GM12878 (cell line): ENCODE results near the gene NOL4L. TPM values are rescaled to one million over a fixed set of nuclear protein-coding genes. Genes with fewer than 3 reads are reported as not detected.

ENCODE experiments used
- ATAC-seq: fragments of 200-7000 bp; cut with Tn5 transposase; 3 replicates; pipeline ENCODE4 v1.9.1; 2020; ENCODE audit warnings: mild to moderate bottlenecking, moderate library complexity
- BruUV-seq: library from RNA; stranded (reverse); fragments of 400-500 nt; replicated peaks from 2 replicates; lab custom pipeline; 2021; lab: Mats Ljungman, UMichigan
- CTCF ChIA-PET: fragments of 300-600 bp; sonication (Branson Sonifier 250); formaldehyde crosslinking; extraction: SDS; loops from one replicate; lab custom pipeline; 2021; ENCODE audit warnings: inconsistent platforms; lab: Yijun Ruan, JAX
- POLR2A ChIA-PET: fragments of 350-600 bp; formaldehyde crosslinking; extraction: SDS; loops from one replicate; lab custom pipeline; 2021; ENCODE audit warnings: inconsistent platforms; lab: Charles Lee
- RAD21 ChIA-PET: fragments of 300-600 bp; sonication (Branson Sonifier 250); formaldehyde crosslinking; loops from one replicate; lab custom pipeline; 2023; ENCODE audit warnings: antibody characterized with exemption; ENCODE audit not compliant: unreplicated experiment; lab: Charles Lee
- SMC1A ChIA-PET: fragments of 300-600 bp; sonication (Branson Sonifier 250); formaldehyde crosslinking; loops from one replicate; lab custom pipeline; 2023; ENCODE audit not compliant: unreplicated experiment, uncharacterized antibody; lab: Charles Lee
- DNase-seq: peaks from one replicate; pipeline ENCODE4 v3.0.0-alpha.2; 2011; ENCODE audit warnings: low read depth, low spot score
- FAIRE-seq: peaks from 3 replicates; lab custom pipeline; 2011; peaks lifted over from hg19 to GRCh38; lab: Jason Lieb, UNC
- H2AFZ ChIP-seq: 2 replicates; pipeline ENCODE4 v1.6.0; 2011; ENCODE audit warnings: low read depth, low read length, control low read depth; ENCODE audit not compliant: control insufficient read depth
- H3K27ac ChIP-seq: 2 replicates; pipeline ENCODE4 v1.5.1; 2011; ENCODE audit warnings: control low read depth; ENCODE audit not compliant: control insufficient read depth, insufficient read depth
- H3K27me3 ChIP-seq, 2 experiments: replicated peaks in 1 of 2; 2 replicates each; pipeline versions ENCODE4 v1.6.0 to v1.6.1; 2011; ENCODE audit warnings: low read length in 1 of 2; ENCODE audit not compliant: control insufficient read depth in 2 of 2, insufficient read depth in 2 of 2
- H3K36me3 ChIP-seq, 2 experiments: 2 replicates each; pipeline ENCODE4 v1.5.1; 2011; ENCODE audit warnings: low read length in 1 of 2; ENCODE audit not compliant: control insufficient read depth in 2 of 2, insufficient read depth in 2 of 2
- H3K4me1 ChIP-seq: 2 replicates; pipeline ENCODE4 v1.6.1; 2011; ENCODE audit warnings: mild to moderate bottlenecking, low read length, moderate library complexity, mixed read lengths; ENCODE audit not compliant: control insufficient read depth, insufficient read depth
- H3K4me2 ChIP-seq: 2 replicates; pipeline ENCODE4 v1.6.0; 2011; ENCODE audit warnings: control low read depth; ENCODE audit not compliant: control insufficient read depth, insufficient read depth
- H3K4me3 ChIP-seq: fragments of 200-600 bp; sonication (generic); 2 replicates; pipeline ENCODE4 v1.5.1; 2016
- H3K79me2 ChIP-seq: 2 replicates; pipeline ENCODE4 v1.6.0; 2011; ENCODE audit warnings: low read length; ENCODE audit not compliant: control insufficient read depth, insufficient read depth
- H3K9ac ChIP-seq: 2 replicates; pipeline ENCODE4 v1.8.0; 2011; ENCODE audit warnings: low read length, control low read depth, mixed read lengths; ENCODE audit not compliant: control insufficient read depth, insufficient read depth
- H3K9me3 ChIP-seq: replicated peaks from 3 replicates; pipeline ENCODE4 v1.5.1; 2011; ENCODE audit warnings: mild to moderate bottlenecking, low read length; ENCODE audit not compliant: control insufficient read depth, insufficient read depth
- H4K20me1 ChIP-seq: 2 replicates; pipeline ENCODE4 v1.6.0; 2011; ENCODE audit not compliant: control insufficient read depth, insufficient read depth
- JUNB ChIP-seq: IDR thresholded peaks from 2 replicates; pipeline ENCODE4 v1.6.1; 2016; ENCODE audit warnings: antibody characterized with exemption, mild to moderate bottlenecking
- NKRF ChIP-seq: fragments of 450-650 bp; conservative IDR thresholded peaks from 2 replicates; pipeline ENCODE4 v1.6.1; 2017; ENCODE audit warnings: mild to moderate bottlenecking, moderate library complexity
- SP1 ChIP-seq: IDR thresholded peaks from one replicate; pipeline ENCODE4 v1.6.1; 2011; ENCODE audit warnings: low read depth, low read length
- SRF ChIP-seq, 2 experiments: IDR thresholded peaks; 2 replicates each; pipeline ENCODE4 v1.6.1; 2011; ENCODE audit warnings: low read depth in 2 of 2, low read length in 2 of 2, mild to moderate bottlenecking in 1 of 2, moderate library complexity in 1 of 2
- ZBTB33 ChIP-seq: fragments of 450-650 bp; IDR thresholded peaks from 2 replicates; pipeline ENCODE4 v1.6.1; 2017; ENCODE audit warnings: mild to moderate bottlenecking
- WGBS: methylation state at CpG from one replicate; pipeline ENCODE4 v1.1.6; 2016; ENCODE audit warnings: low lambda C conversion rate; ENCODE audit not compliant: insufficient replicate concordance, insufficient coverage; ENCODE audit errors: missing lambda C conversion rate; 5-methylcytosine and 5-hydroxymethylcytosine counted together
- in situ Hi-C: fragments of 300-500 bp; cut with MboI; formaldehyde crosslinking; loops from 9 replicates; pipeline ENCODE4 v1.14.3; 2018; ENCODE audit warnings: mixed read lengths
- intact Hi-C: fragments of 100-400 bp; cut with micrococcal nuclease; formaldehyde crosslinking; loops from one replicate; pipeline ENCODE4 v1.14.2; 2022; ENCODE audit not compliant: unreplicated experiment
- polyA plus RNA-seq, 11 experiments: library from polyadenylated mRNA; depleted of rRNA in 4 of 11; unstranded in 6 of 11; stranded (reverse) in 5 of 11; fragments of >200 nt; fragmentation: Nextera tagmentation in 4 of 11; fragmentation: Illumina TruSeq in 1 of 11; extraction: Ambion mirVana in 4 of 11; extraction: Trizol in 1 of 11; gene quantifications; 1 replicate in 1 of 11; 2 replicates in 10 of 11; pipeline versions ENCODE4 v1.2.1 to v1.2.3, GENCODE V29; 2011 to 2016; ENCODE audit warnings: inconsistent platforms in 2 of 11, missing spikeins in 2 of 11, low read depth in 1 of 11
- total RNA-seq, 4 experiments: library from RNA; depleted of rRNA in 3 of 4; stranded (reverse); fragments of >200 nt in 3 of 4; fragmentation: Illumina TruSeq in 1 of 4; extraction: Trizol in 1 of 4; gene quantifications; 2 replicates each; pipeline versions ENCODE4 v1.2.1 to v1.2.3, GENCODE V29; 2013 to 2021
- TF ChIP-seq, protein P1 (sequence below): fragments of 450-650 bp; formaldehyde crosslinking; IDR thresholded peaks from 2 replicates; pipeline ENCODE4 v1.5.0; 2022; ENCODE audit warnings: mild to moderate bottlenecking, missing genetic modification characterization
- TF ChIP-seq, protein P2 (sequence below): fragments of 450-650 bp; IDR thresholded peaks from 2 replicates; pipeline ENCODE4 v1.6.1; 2017; ENCODE audit warnings: mild to moderate bottlenecking, moderate library complexity
- TF ChIP-seq, protein P3 (sequence below): fragments of 450-650 bp; IDR thresholded peaks from 2 replicates; pipeline ENCODE4 v1.6.1; 2017; ENCODE audit warnings: mild to moderate bottlenecking, low read depth, inconsistent platforms; ENCODE audit not compliant: poor library complexity, severe bottlenecking

The NOL4L gene
- total and polyA plus RNA-seq, 10 of the 15 experiments (the other 5 are each of a cell fraction or from before 2014, with no cell fraction given): 2.3 to 24.0 (median 8.0) TPM

GRCh38 chr20:32621891-32622584 lies 36.9 kb upstream of the NOL4L start:
- H3K36me3 ChIP-seq: no peaks in the 10 kb centered on the region
- H2AFZ ChIP-seq: no peak overlapping the region
- H3K9me3 ChIP-seq: no peaks in the 10 kb centered on the region
- no peaks in the 10 kb centered on the region for H3K27me3 ChIP-seq
- intact Hi-C loops (no loop called here), in situ Hi-C loops (no loop called here)
- ChIA-PET RAD21 (no interaction called here), SMC1A (interaction anchor here (0.8 kb wide), 1 partner anchor 10 kb away, joined by 3 read pairs; no protein-coding TSS in a partner anchor), CTCF (no interaction called here), POLR2A (no interaction called here)
- no TSS peak for BruUV-seq
- H3K4me1 ChIP-seq: peaks cover under 1% of the 10 kb centered on the region
- no peak overlapping the region for H3K27ac ChIP-seq
- H3K79me2 ChIP-seq: no peaks in the 10 kb centered on the region
- 49% methylated on average over 16 of the region's 16 CpGs for WGBS
- no peak overlapping the region for H3K9ac ChIP-seq
- no peak for DNase-seq
- H3K4me2 ChIP-seq: no peak overlapping the region
- no peak for ATAC-seq
- FAIRE-seq: no peak
- H4K20me1 ChIP-seq: no peaks in the 10 kb centered on the region
- H3K4me3 ChIP-seq: no peak overlapping the region
- TF ChIP-seq JUNB (no peak), ZBTB33 (no peak), NKRF (no peak), SRF (IDR thresholded peaks at IDR 0.05; ENCODE audit: low read depth in 2 of 2, low read length in 2 of 2) (no peak), SP1 (no peak)
- TF ChIP-seq, protein P1, sequence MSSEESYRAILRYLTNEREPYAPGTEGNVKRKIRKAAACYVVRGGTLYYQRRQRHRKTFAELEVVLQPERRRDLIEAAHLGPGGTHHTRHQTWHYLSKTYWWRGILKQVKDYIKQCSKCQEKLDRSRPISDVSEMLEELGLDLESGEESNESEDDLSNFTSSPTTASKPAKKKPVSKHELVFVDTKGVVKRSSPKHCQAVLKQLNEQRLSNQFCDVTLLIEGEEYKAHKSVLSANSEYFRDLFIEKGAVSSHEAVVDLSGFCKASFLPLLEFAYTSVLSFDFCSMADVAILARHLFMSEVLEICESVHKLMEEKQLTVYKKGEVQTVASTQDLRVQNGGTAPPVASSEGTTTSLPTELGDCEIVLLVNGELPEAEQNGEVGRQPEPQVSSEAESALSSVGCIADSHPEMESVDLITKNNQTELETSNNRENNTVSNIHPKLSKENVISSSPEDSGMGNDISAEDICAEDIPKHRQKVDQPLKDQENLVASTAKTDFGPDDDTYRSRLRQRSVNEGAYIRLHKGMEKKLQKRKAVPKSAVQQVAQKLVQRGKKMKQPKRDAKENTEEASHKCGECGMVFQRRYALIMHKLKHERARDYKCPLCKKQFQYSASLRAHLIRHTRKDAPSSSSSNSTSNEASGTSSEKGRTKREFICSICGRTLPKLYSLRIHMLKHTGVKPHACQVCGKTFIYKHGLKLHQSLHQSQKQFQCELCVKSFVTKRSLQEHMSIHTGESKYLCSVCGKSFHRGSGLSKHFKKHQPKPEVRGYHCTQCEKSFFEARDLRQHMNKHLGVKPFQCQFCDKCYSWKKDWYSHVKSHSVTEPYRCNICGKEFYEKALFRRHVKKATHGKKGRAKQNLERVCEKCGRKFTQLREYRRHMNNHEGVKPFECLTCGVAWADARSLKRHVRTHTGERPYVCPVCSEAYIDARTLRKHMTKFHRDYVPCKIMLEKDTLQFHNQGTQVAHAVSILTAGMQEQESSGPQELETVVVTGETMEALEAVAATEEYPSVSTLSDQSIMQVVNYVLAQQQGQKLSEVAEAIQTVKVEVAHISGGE: no peak
- TF ChIP-seq, protein P2, sequence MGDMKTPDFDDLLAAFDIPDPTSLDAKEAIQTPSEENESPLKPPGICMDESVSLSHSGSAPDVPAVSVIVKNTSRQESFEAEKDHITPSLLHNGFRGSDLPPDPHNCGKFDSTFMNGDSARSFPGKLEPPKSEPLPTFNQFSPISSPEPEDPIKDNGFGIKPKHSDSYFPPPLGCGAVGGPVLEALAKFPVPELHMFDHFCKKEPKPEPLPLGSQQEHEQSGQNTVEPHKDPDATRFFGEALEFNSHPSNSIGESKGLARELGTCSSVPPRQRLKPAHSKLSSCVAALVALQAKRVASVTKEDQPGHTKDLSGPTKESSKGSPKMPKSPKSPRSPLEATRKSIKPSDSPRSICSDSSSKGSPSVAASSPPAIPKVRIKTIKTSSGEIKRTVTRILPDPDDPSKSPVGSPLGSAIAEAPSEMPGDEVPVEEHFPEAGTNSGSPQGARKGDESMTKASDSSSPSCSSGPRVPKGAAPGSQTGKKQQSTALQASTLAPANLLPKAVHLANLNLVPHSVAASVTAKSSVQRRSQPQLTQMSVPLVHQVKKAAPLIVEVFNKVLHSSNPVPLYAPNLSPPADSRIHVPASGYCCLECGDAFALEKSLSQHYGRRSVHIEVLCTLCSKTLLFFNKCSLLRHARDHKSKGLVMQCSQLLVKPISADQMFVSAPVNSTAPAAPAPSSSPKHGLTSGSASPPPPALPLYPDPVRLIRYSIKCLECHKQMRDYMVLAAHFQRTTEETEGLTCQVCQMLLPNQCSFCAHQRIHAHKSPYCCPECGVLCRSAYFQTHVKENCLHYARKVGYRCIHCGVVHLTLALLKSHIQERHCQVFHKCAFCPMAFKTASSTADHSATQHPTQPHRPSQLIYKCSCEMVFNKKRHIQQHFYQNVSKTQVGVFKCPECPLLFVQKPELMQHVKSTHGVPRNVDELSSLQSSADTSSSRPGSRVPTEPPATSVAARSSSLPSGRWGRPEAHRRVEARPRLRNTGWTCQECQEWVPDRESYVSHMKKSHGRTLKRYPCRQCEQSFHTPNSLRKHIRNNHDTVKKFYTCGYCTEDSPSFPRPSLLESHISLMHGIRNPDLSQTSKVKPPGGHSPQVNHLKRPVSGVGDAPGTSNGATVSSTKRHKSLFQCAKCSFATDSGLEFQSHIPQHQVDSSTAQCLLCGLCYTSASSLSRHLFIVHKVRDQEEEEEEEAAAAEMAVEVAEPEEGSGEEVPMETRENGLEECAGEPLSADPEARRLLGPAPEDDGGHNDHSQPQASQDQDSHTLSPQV: no peak
- TF ChIP-seq, protein P3, sequence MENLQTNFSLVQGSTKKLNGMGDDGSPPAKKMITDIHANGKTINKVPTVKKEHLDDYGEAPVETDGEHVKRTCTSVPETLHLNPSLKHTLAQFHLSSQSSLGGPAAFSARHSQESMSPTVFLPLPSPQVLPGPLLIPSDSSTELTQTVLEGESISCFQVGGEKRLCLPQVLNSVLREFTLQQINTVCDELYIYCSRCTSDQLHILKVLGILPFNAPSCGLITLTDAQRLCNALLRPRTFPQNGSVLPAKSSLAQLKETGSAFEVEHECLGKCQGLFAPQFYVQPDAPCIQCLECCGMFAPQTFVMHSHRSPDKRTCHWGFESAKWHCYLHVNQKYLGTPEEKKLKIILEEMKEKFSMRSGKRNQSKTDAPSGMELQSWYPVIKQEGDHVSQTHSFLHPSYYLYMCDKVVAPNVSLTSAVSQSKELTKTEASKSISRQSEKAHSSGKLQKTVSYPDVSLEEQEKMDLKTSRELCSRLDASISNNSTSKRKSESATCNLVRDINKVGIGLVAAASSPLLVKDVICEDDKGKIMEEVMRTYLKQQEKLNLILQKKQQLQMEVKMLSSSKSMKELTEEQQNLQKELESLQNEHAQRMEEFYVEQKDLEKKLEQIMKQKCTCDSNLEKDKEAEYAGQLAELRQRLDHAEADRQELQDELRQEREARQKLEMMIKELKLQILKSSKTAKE: no peak
